DOHH2 (cell line): ENCODE measurements around the gene RBFOX1.

Experiments used
- H3F3A ChIP-seq: fragments of 200-600 bp; sonication (generic), shearing (Covaris generic); 2 replicates; pipeline ENCODE4 v1.6.0; 2016; ENCODE audit warnings: antibody characterized with exemption, mild to moderate bottlenecking; ENCODE audit not compliant: control insufficient read depth, insufficient read depth
- H3K27ac ChIP-seq: fragments of 200-600 bp; sonication (generic); 2 replicates; pipeline ENCODE4 v1.5.1; 2014; ENCODE audit warnings: low read depth, mild to moderate bottlenecking, low read length, moderate library complexity
- H3K27me3 ChIP-seq: fragments of 200-600 bp; sonication (generic); 2 replicates; pipeline ENCODE4 v1.6.1; 2014; ENCODE audit warnings: mild to moderate bottlenecking, low read length, mixed read lengths; ENCODE audit not compliant: control insufficient read depth
- H3K36me3 ChIP-seq: fragments of 200-600 bp; sonication (generic); 2 replicates; pipeline ENCODE4 v1.6.1; 2014; ENCODE audit warnings: mild to moderate bottlenecking, low read length, moderate library complexity, mixed read lengths; ENCODE audit not compliant: control insufficient read depth
- H3K4me1 ChIP-seq: fragments of 200-600 bp; sonication (generic); 2 replicates; pipeline ENCODE4 v1.6.1; 2014; ENCODE audit warnings: mild to moderate bottlenecking, low read length, mixed read lengths; ENCODE audit not compliant: control insufficient read depth
- H3K4me2 ChIP-seq: fragments of 200-600 bp; sonication (generic); 2 replicates; pipeline ENCODE4 v1.6.0; 2014; ENCODE audit warnings: mild to moderate bottlenecking, low read length, moderate library complexity
- H3K4me3 ChIP-seq: fragments of 200-600 bp; sonication (generic); 2 replicates; pipeline ENCODE4 v1.5.1; 2014; ENCODE audit warnings: mild to moderate bottlenecking, low read length, mixed read lengths
- H3K79me2 ChIP-seq: fragments of 200-600 bp; sonication (generic); 2 replicates; pipeline ENCODE4 v1.6.1; 2014; ENCODE audit warnings: mild to moderate bottlenecking, low read length, mixed read lengths; ENCODE audit not compliant: control insufficient read depth
- H3K9me2 ChIP-seq: fragments of 200-600 bp; sonication (generic); replicated peaks from 2 replicates; pipeline ENCODE4 v1.6.1; 2014; ENCODE audit warnings: mild to moderate bottlenecking, low read length, mixed read lengths; ENCODE audit not compliant: control insufficient read depth
- H3K9me3 ChIP-seq: fragments of 200-600 bp; sonication (generic); 2 replicates; pipeline ENCODE4 v1.6.1; 2014; ENCODE audit warnings: antibody characterized with exemption, low read length, mixed read lengths; ENCODE audit not compliant: control insufficient read depth, insufficient read depth
- H4K20me1 ChIP-seq: fragments of 200-600 bp; sonication (generic); 2 replicates; pipeline ENCODE4 v1.6.0; 2014; ENCODE audit warnings: low read depth, mild to moderate bottlenecking, antibody characterized with exemption, low read length, moderate library complexity; ENCODE audit not compliant: control insufficient read depth, insufficient read depth
- EZH2phosphoT487 ChIP-seq: fragments of 200-600 bp; sonication (generic); IDR thresholded peaks from 2 replicates; pipeline ENCODE4 v1.6.1; 2017; ENCODE audit warnings: borderline replicate concordance, mild to moderate bottlenecking, antibody characterized with exemption, low read length, moderate library complexity, mixed read lengths
- TF ChIP-seq, protein P1 (sequence below): fragments of 200-600 bp; sonication (generic); IDR thresholded peaks from one replicate; pipeline ENCODE4 v1.5.1; 2014; ENCODE audit warnings: antibody characterized with exemption, mild to moderate bottlenecking, low read depth, low read length; ENCODE audit not compliant: poor library complexity, severe bottlenecking

RBFOX1 gene

DNA sequence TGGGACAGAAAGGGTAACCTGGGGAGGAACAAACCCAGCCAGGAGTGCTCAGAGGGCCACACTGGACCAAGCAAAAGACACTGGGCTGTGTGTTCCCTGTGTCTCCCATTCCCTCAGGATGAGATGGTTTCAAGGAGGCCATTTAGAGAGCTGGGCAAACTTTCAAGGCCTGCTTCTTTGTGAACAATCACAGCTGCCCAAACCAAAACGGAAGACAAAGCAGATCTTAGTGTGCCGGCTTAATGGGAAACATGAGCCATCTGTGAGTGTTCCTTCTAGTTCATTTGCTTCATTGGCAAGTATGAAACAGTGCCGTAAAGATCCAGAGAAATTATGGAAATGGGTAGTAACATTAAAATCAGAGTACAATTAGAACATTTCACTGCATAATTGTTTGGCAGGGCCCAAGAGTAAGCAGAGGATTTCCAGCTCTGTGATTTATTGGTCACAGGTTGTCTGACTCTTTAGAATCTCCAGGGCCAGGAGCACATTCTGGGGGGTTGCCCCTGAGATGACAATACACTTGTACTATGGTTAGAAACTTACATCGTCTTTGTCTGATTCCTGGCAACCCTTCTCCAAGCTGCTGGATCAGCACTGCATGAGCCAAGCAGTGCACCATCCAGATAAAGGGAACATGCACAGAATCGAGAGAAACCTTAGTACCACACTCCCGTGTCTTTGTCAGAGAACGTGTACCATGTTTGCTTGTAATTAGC, 412.1 kb downstream of the RBFOX1 start:
- Histone ChIP-seq H3K9me2 (no peaks in the 10 kb centered on the region), H3K36me3 (no peaks in the 10 kb centered on the region), H4K20me1 (no peaks in the 10 kb centered on the region), H3K9me3 (no peaks in the 10 kb centered on the region; the same call in 1 of the 2 replicates), H3K4me3 (no peak overlapping the region), H3K4me2 (no peak overlapping the region), H3K4me1 (no peaks in the 10 kb centered on the region), H3F3A (no peaks in the 10 kb centered on the region), H3K27ac (no peak overlapping the region), H3K27me3 (no peaks in the 10 kb centered on the region), H3K79me2 (no peaks in the 10 kb centered on the region)
- TF ChIP-seq, protein P1, sequence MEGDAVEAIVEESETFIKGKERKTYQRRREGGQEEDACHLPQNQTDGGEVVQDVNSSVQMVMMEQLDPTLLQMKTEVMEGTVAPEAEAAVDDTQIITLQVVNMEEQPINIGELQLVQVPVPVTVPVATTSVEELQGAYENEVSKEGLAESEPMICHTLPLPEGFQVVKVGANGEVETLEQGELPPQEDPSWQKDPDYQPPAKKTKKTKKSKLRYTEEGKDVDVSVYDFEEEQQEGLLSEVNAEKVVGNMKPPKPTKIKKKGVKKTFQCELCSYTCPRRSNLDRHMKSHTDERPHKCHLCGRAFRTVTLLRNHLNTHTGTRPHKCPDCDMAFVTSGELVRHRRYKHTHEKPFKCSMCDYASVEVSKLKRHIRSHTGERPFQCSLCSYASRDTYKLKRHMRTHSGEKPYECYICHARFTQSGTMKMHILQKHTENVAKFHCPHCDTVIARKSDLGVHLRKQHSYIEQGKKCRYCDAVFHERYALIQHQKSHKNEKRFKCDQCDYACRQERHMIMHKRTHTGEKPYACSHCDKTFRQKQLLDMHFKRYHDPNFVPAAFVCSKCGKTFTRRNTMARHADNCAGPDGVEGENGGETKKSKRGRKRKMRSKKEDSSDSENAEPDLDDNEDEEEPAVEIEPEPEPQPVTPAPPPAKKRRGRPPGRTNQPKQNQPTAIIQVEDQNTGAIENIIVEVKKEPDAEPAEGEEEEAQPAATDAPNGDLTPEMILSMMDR: no peak
- TF ChIP-seq EZH2phosphoT487: no peak

DNA sequence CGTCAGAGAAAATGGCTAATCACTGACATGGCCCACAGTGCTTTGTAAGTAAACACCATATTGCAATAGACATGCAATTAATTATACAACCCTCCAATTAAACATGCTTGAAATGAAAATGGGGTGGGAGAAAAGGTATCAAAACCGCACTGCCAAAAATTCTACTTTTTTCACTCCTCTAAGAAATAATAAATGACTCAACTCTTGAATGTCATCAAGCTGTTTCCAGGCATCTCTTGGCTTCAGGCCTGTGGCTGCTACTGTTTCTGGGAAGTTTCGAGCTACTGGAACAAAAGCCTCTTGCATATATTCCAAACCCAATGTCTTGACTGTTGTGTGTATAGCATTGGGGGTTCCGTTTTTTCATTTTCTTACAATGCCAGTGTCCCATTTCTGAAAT, 412.6 kb downstream of the RBFOX1 start:
- no peaks in the 10 kb centered on the region for H3K79me2 ChIP-seq
- TF ChIP-seq EZH2phosphoT487: no peak
- TF ChIP-seq, protein P1: no peak
- H3K9me3 ChIP-seq: no peaks in the 10 kb centered on the region; the same call in 1 of the 2 replicates
- no peaks in the 10 kb centered on the region for H3K36me3 ChIP-seq
- no peak overlapping the region for H3K4me3 ChIP-seq
- H3K27me3 ChIP-seq: no peaks in the 10 kb centered on the region
- no peaks in the 10 kb centered on the region for H3F3A ChIP-seq
- H3K4me2 ChIP-seq: no peak overlapping the region
- no peaks in the 10 kb centered on the region for H3K4me1 ChIP-seq
- no peaks in the 10 kb centered on the region for H3K9me2 ChIP-seq
- no peaks in the 10 kb centered on the region for H4K20me1 ChIP-seq
- no peak overlapping the region for H3K27ac ChIP-seq

DNA sequence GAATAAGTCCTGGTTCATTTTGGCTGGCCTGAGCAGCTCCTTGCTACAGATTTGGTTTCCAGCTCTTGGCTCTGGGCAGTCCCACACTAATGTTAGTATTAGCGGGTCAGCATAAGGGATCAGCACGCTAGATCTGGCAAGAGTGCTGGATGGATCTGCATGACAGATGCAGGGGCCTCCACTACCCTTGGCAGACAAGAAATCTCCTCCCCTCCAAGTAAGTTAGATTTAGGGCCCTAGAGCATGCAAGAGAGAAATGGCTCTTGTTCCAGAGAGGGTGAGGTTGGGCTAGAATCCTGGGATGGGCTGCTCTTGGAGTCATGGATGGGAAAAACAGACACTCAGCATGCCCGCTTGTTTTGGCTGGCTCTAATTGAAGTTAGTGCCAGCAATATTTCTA, 414.3 kb downstream of the RBFOX1 start:
- Histone ChIP-seq H3K79me2 (no peaks in the 10 kb centered on the region), H3K27me3 (no peaks in the 10 kb centered on the region), H3K27ac (no peak overlapping the region), H3K4me2 (no peak overlapping the region), H4K20me1 (no peaks in the 10 kb centered on the region), H3K36me3 (no peaks in the 10 kb centered on the region), H3K9me3 (no peaks in the 10 kb centered on the region), H3K9me2 (no peaks in the 10 kb centered on the region), H3F3A (no peaks in the 10 kb centered on the region), H3K4me3 (no peak overlapping the region), H3K4me1 (no peaks in the 10 kb centered on the region)
- TF ChIP-seq, protein P1: no peak
- no peak for TF ChIP-seq EZH2phosphoT487
